NCI-H2196 treated with DMSO at 0.1 percent for 48 hours (cell line): ENCODE measurements around the gene XKR7.

Source experiments
- DNase-seq: peaks from one replicate; lab custom pipeline; 2025; ENCODE audit not compliant: unreplicated experiment; lab: John Stamatoyannopoulos, UW

The XKR7 gene

GRCh38 chr20:31977080-31977479 is 9.1 kb downstream of the XKR7 start:
- no peak for DNase-seq

- no peak for DNase-seq
Measured at GRCh38 chr20:31979713-31980426, 11.9 kb downstream of the XKR7 start.

GRCh38 chr20:31981784-31982183 is 13.8 kb downstream of the XKR7 start:
- DNase-seq = no peak

GRCh38 chr20:31984981-31985471 is 17.1 kb downstream of the XKR7 start:
- no peak for DNase-seq

GRCh38 chr20:31987744-31988143 is 19.8 kb downstream of the XKR7 start:
- no peak for DNase-seq

- DNase-seq = no peak
Measured at GRCh38 chr20:31988430-31989015, 20.6 kb downstream of the XKR7 start.

GRCh38 chr20:31989030-31989645 is 21.2 kb downstream of the XKR7 start:
- DNase-seq = no peak

- no peak for DNase-seq
Measured at GRCh38 chr20:31990641-31991338, 22.8 kb downstream of the XKR7 start.

- DNase-seq = no peak
Measured at GRCh38 chr20:31991339-31991705, 23.4 kb downstream of the XKR7 start.

GRCh38 chr20:31992086-31992485 is 24.1 kb downstream of the XKR7 start:
- no peak for DNase-seq

- DNase-seq = no peak
Measured at GRCh38 chr20:31996996-31997395, 29.0 kb downstream of the XKR7 start.

GRCh38 chr20:31998246-31998645 is 30.3 kb downstream of the XKR7 start:
- DNase-seq = no peak

GRCh38 chr20:32003325-32003724 is 35.4 kb downstream of the XKR7 start:
- DNase-seq = no peak

GRCh38 chr20:32004963-32005362 is 37.0 kb downstream of the XKR7 start:
- no peak for DNase-seq

- no peak for DNase-seq
Measured at GRCh38 chr20:32006053-32006452, 38.1 kb downstream of the XKR7 start.

- DNase-seq = no peak
Measured at GRCh38 chr20:32006841-32007786, 39.2 kb downstream of the XKR7 start.

GRCh38 chr20:32007787-32008616 is 40.1 kb downstream of the XKR7 start:
- no peak for DNase-seq

GRCh38 chr20:32009564-32009963 is 41.6 kb downstream of the XKR7 start:
- no peak for DNase-seq

- DNase-seq = no peak
Measured at GRCh38 chr20:32010101-32010500, 42.1 kb downstream of the XKR7 start, which contains the start of gene CCM2L. TSS of gene CCM2L (plus strand) at chr20:32010438. CDS start at chr20:32010455, 17 bp downstream.

- no peak for DNase-seq
Measured at GRCh38 chr20:32010666-32011065, 42.7 kb downstream of the XKR7 start.
